ENCODE data around the gene IGFBP3.

GRCh38 chr7:45968856-45969541 lies 47.9 kb upstream of the IGFBP3 start:
- TF ChIP-seq CTCF (IDR thresholded peaks at IDR 0.05) (no peak), EP300 (IDR thresholded peaks at IDR 0.05) (no peak), POLR2AphosphoS5 (IDR thresholded peaks at IDR 0.05) (no peak), POLR2A (IDR thresholded peaks at IDR 0.05; ENCODE audit: low read depth) (no peak)

All from esophagus muscularis mucosa (tissue), 4 donors.